Chondrocyte (in vitro differentiated cells): Measurements from ENCODE around the gene PIP5K1A. TPM values are rescaled to one million over a fixed set of nuclear protein-coding genes. Genes with fewer than 3 reads are reported as not detected.
"Not testable (repeated sequence)": the region's sequence is repeated elsewhere in the genome, so short reads cannot be mapped to it uniquely, and the experiment has no call there.

Experiments used
- DNase-seq: peaks from one replicate; pipeline ENCODE4 v3.0.0; 2021; ENCODE audit warnings: mixed read lengths, low spot score
- H3K27ac Mint-ChIP-seq: one replicate; pipeline ENCODE4 v1.8.0; 2021; ENCODE audit warnings: mild to moderate bottlenecking, moderate library complexity, mixed read lengths; ENCODE audit not compliant: unreplicated experiment
- H3K27me3 Mint-ChIP-seq: 2 replicates; pipeline ENCODE4 v1.8.0; 2021; ENCODE audit warnings: low read depth, mixed read lengths
- H3K36me3 Mint-ChIP-seq: 2 replicates; pipeline ENCODE4 v1.8.0; 2021; ENCODE audit warnings: low read depth, mixed read lengths
- H3K4me1 Mint-ChIP-seq: 2 replicates; pipeline ENCODE4 v1.8.0; 2021; ENCODE audit warnings: low read depth, mild to moderate bottlenecking, mixed read lengths
- H3K4me3 Mint-ChIP-seq: one replicate; pipeline ENCODE4 v1.8.0; 2021; ENCODE audit warnings: mild to moderate bottlenecking, moderate library complexity, mixed read lengths; ENCODE audit not compliant: unreplicated experiment
- H3K9me3 Mint-ChIP-seq: 2 replicates; pipeline ENCODE4 v1.8.0; 2021; ENCODE audit warnings: low read depth, mixed read lengths
- CTCF ChIP-seq: fragments of 200-600 bp; sonication (generic); IDR thresholded peaks from 2 replicates; pipeline ENCODE4 v1.5.0; 2021; ENCODE audit warnings: antibody characterized with exemption, mild to moderate bottlenecking, moderate library complexity
- total RNA-seq: library from RNA; stranded (reverse); gene quantifications from 3 replicates; pipeline ENCODE4 v1.2.1, GENCODE V29; 2021

PIP5K1A gene
- total RNA-seq, 1 donor from 2014 or later = 72.8 TPM

DNA sequence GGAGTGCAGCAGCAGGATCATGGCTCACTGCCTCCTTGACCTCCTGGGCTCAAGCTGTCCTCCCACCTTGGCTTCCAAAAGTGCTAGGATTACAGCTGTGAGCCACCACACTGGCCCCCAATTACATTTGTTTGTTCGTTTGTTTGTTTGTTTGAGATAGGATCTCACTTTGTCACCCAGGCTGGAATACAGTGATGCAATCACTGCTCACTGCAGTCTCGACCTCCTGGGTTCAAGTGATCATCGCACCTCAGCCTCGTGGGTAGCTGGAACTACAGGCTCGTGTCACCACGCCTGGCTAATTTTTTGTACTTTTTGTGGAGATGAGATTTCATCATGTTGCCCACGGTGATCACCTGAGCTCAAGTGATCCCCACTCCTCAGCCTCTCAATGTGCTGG, 6.3 kb upstream of the PIP5K1A start:
- no peak for TF ChIP-seq CTCF
- DNase-seq = peak; percentile 3
- H3K4me3 Mint-ChIP-seq = no peak overlapping the region

GRCh38 chr1:151193304-151193703, 5.0 kb upstream of the PIP5K1A start:
- Mint-ChIP-seq H3K27me3 (no peaks in the 10 kb centered on the region), H3K4me3 (no peak overlapping the region)
- no peak for TF ChIP-seq CTCF

More for the DNA sequence above, 6.3 kb upstream of the PIP5K1A start:
- Mint-ChIP-seq H3K36me3 (no peaks in the 10 kb centered on the region), H3K27ac (no peak overlapping the region), H3K9me3 (no peaks in the 10 kb centered on the region), H3K4me1 (peaks cover 38% of the 10 kb centered on the region), H3K27me3 (no peaks in the 10 kb centered on the region)

GRCh38 chr1:151193856-151194255, 4.5 kb upstream of the PIP5K1A start:
- no peak overlapping the region for H3K4me3 Mint-ChIP-seq
- no peak for DNase-seq
- no peaks in the 10 kb centered on the region for H3K9me3 Mint-ChIP-seq
- peaks cover 35% of the 10 kb centered on the region for H3K4me1 Mint-ChIP-seq
- no peak for TF ChIP-seq CTCF
- H3K27ac Mint-ChIP-seq = no peak overlapping the region
- H3K27me3 Mint-ChIP-seq = no peaks in the 10 kb centered on the region
- peaks cover 2% of the 10 kb centered on the region for H3K36me3 Mint-ChIP-seq

More at GRCh38 chr1:151193304-151193703, 5.0 kb upstream of the PIP5K1A start:
- no peak for DNase-seq
- Mint-ChIP-seq H3K36me3 (no peaks in the 10 kb centered on the region), H3K4me1 (peaks cover 41% of the 10 kb centered on the region), H3K27ac (no peak overlapping the region), H3K9me3 (no peaks in the 10 kb centered on the region)

- H3K27ac Mint-ChIP-seq = peak overlapping the region; percentile 73
- H3K4me3 Mint-ChIP-seq, H3K9me3 Mint-ChIP-seq, H3K36me3 Mint-ChIP-seq, H3K27me3 Mint-ChIP-seq: not testable (repeated sequence)
- peak; percentile 27 for DNase-seq
- peaks cover 29% of the 10 kb centered on the region for H3K4me1 Mint-ChIP-seq
Measured at GRCh38 chr1:151194894-151195594, 3.3 kb upstream of the PIP5K1A start.

- Mint-ChIP-seq H3K27me3 (no peaks in the 10 kb centered on the region), H3K36me3 (peaks cover 5% of the 10 kb centered on the region), H3K27ac (peak overlapping the region; percentile 68), H3K9me3 (no peaks in the 10 kb centered on the region), H3K4me1 (peaks cover 30% of the 10 kb centered on the region), H3K4me3 (peak overlapping the region; percentile 2)
- peak; percentile 83 for TF ChIP-seq CTCF
- peak; percentile 26 for DNase-seq
Measured at GRCh38 chr1:151196292-151196800, 2.0 kb upstream of the PIP5K1A start.

GRCh38 chr1:151197863-151198253, 494 bp upstream of the PIP5K1A start:
- H3K27ac Mint-ChIP-seq = peak overlapping the region; percentile 99
- H3K4me3 Mint-ChIP-seq = peak overlapping the region; percentile 91
- no peaks in the 10 kb centered on the region for H3K9me3 Mint-ChIP-seq
- no peak for DNase-seq
- peaks cover 6% of the 10 kb centered on the region for H3K36me3 Mint-ChIP-seq
- no peak for TF ChIP-seq CTCF
- H3K27me3 Mint-ChIP-seq = no peaks in the 10 kb centered on the region
- H3K4me1 Mint-ChIP-seq = peaks cover 38% of the 10 kb centered on the region
